ENCODE data around the gene NFIB.

DNA sequence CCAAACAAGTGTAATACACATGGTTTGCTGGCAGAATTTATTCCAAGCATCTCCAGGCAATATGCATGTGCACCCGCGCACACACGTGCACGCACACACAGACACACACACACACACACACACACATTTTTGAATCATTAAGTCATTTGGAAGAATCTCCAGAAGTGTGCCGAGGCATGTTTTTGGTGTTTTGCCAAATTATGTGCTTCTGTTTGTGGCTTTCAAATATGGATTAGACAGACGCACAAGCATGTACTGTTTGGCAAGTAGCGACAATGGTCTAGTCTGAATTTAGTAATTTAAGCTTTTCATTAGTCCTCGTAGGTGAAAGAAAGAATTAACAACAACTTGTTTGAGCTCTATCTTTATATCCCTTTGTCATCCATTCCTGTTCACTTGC lies 36.7 kb downstream of the NFIB start:
- TF ChIP-seq, protein P1, sequence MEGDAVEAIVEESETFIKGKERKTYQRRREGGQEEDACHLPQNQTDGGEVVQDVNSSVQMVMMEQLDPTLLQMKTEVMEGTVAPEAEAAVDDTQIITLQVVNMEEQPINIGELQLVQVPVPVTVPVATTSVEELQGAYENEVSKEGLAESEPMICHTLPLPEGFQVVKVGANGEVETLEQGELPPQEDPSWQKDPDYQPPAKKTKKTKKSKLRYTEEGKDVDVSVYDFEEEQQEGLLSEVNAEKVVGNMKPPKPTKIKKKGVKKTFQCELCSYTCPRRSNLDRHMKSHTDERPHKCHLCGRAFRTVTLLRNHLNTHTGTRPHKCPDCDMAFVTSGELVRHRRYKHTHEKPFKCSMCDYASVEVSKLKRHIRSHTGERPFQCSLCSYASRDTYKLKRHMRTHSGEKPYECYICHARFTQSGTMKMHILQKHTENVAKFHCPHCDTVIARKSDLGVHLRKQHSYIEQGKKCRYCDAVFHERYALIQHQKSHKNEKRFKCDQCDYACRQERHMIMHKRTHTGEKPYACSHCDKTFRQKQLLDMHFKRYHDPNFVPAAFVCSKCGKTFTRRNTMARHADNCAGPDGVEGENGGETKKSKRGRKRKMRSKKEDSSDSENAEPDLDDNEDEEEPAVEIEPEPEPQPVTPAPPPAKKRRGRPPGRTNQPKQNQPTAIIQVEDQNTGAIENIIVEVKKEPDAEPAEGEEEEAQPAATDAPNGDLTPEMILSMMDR (IDR thresholded peaks at IDR 0.05) = no peak
- TF ChIP-seq EP300 (IDR thresholded peaks at IDR 0.05) = no peak
- no peak for TF ChIP-seq POLR2A (IDR thresholded peaks at IDR 0.05)
- TF ChIP-seq POLR2AphosphoS5 (IDR thresholded peaks at IDR 0.05) = peak; percentile 56

Measured in gastroesophageal sphincter (tissue), 3 donors.